Pons (tissue), 1 donor: Measurements from ENCODE around the gene LEMD2.

ENCODE experiments used
- DNase-seq: peaks from one replicate; pipeline ENCODE4 v3.0.0-alpha.2; 2016; ENCODE audit warnings: low spot score

The LEMD2 gene

DNA sequence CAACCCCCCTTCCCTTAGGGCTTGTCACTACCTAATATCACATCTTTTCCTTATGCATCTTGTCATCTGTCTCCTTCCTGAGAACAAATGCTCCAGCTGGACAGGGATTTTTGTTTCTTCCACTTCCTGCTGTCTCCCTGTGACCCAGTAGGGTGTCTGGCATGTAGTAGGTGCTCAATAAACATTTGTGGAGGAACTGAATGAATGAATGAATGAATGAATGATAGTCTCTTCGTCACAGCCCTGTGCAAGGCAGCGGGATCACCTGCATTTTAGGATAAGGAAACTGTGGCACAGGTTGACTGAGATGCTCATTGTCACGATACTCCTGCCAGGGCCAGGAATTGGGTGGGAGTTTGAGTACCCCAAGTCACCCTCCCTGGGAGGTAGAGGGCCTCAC, 14.2 kb downstream of the LEMD2 start:
- DNase-seq: no peak

- DNase-seq: no peak
Measured at GRCh38 chr6:33772902-33773472, 15.9 kb downstream of the LEMD2 start.

DNA sequence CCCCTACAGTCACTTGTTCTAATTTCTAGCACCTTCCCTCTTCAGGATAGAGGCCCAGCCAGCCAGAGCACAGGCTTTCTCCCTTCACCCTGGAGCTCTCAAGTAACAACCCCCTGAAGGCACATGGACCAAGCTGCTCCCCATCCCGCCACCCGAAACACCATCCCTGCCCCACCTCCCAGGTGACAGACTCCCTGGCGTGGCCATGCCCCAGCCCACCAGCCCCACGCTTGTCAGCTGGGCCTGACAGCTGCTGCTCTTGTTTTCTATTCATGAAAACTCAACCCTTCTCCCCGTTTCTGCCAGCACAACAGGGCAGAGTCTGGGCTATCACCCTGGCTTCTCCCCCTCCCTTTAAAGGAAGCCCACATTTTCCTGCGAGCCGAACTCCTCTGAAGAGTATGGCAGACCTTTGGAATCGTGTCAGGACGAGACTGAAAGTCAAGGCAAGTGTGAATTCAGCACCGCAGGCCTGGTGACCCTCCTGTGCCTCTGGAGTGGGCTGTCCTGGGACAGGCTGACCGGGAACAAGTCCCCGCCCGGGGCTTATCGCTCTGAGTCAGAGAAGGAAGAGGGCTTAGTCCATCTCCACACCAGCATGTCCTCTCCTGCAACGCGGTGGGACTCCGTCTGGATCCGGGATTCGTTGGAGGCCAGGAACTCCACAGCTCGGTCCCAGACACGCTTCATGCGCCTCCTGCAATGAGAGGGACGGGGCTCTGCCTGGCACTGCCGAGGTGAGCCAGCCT, 16.7 kb downstream of the LEMD2 start:
- DNase-seq: no peak

GRCh38 chr6:33771146-33772081, 17.5 kb downstream of the LEMD2 start:
- DNase-seq: peak; percentile 48

DNA sequence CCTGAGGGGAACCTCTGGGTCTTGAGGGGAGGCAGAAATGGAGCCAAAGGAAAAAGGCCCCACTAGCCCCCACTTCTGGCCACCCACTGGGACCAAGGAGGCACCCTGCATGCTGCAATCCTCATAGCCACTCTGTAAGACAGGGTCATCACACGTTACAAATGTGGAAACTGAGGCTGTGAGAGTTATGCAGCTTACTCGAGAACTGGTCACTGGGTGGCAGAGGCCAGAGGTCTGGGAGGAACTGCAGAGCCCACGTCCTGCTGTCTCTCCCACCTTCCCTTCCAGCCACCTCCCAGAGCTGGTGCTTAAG, 18.1 kb downstream of the LEMD2 start:
- no peak for DNase-seq

DNA sequence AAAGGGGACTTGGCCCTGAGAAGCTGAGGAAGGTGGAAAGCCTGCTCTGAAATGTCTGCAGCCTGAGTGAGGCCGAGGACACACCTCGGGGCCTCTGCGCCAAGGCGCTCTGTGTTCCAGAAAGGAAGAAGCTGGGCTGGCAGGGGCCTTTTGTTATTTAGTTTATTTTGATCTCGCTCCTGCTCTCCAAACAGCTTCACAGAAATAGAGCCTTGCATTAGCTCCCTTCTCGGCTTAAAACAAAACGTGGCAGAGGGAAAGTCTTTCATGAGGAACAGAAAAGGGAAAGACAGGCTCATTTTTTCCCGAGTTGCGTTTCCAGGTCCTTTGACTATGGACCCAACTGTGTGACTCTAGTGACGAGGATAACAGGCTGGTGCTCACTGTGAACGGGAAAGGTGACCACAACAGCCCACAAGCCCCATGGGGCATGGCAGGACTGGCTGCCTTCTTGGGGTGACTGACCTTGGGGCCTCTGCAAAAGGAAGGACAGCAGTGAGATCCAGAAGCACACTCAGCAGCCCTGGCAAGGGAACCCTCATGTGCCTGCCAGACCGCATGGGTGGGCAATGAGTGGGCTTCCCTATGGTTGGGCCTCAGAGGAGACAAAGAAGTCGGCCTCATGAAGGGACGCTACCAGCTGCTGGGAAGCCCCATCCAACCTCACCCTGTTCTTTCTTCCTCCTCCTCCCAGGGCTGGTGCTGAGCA, 18.7 kb downstream of the LEMD2 start:
- DNase-seq: no peak

GRCh38 chr6:33769248-33769821, 19.6 kb downstream of the LEMD2 start:
- DNase-seq: no peak

GRCh38 chr6:33768644-33769120, 20.2 kb downstream of the LEMD2 start:
- peak; percentile 64 for DNase-seq

- no peak for DNase-seq
Measured at GRCh38 chr6:33766921-33767907, 21.7 kb downstream of the LEMD2 start.

DNA sequence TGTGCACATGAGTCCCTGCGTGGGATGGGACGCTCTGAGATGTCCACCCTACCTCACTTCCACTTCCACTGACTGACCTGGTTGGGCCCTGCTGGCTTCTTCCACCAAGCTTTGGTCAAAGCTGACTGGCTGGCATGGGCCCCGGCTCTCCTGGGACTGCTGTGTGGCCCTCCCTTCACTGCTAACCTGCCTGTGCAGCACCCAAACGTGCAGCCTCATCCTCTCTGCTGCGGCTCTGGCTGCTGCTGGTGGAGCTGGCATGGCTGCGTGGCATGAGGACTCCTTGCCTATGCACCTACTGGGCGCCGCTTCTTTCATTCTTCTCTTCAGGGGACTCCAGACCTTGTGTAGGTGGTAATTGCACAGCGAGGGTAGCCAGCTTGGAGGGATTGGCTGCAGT, 23.6 kb downstream of the LEMD2 start:
- no peak for DNase-seq

DNA sequence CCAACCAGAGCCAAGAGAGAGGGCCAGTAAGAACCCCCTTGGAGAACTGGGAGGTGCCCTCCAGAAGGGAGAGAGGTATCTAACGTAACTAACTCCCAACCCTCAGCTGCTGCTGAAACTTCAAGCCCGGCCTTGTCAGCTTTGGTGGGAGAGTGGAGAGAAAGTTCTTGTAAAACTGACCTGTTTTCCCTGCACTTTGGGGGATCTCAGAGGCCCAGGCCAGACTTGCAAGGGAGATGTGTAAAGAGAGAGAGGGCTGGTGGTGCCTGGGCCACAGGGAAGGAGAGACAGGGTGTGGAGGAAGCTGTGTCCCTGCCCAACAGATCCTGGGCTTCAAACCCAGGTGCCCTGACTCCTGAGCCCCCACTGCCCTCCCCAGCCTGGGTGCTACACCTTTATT, 24.9 kb downstream of the LEMD2 start:
- no peak for DNase-seq

DNA sequence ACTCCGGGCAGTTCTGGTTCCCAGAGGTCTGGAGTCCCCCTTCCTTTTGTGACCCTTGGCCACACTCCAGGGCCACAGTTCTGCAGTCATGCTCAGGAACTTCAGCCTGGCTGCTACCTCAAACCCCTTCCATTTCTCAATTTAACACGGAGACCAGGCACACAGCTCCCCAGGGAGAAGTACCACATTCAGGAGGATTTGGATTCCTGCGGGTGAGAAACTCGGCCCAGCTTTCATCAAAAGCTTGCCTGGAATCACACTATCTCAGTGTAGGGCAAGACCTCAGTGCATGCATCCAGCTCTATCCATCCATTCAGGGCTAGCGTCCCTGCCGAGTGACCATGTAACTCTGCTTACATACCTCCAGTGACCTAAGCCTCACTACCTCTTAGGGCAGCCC, 25.4 kb downstream of the LEMD2 start:
- no peak for DNase-seq

- no peak for DNase-seq
Measured at GRCh38 chr6:33762713-33763112, 26.2 kb downstream of the LEMD2 start.

GRCh38 chr6:33761922-33762629, 26.9 kb downstream of the LEMD2 start:
- peak; percentile 69 for DNase-seq

GRCh38 chr6:33761581-33761921, 27.4 kb downstream of the LEMD2 start:
- no peak for DNase-seq

- no peak for DNase-seq
Measured at GRCh38 chr6:33759887-33760629, 28.9 kb downstream of the LEMD2 start.

- DNase-seq: no peak
Measured at GRCh38 chr6:33758815-33759216, 30.1 kb downstream of the LEMD2 start.

GRCh38 chr6:33757906-33758305, 31.0 kb downstream of the LEMD2 start:
- DNase-seq: no peak

- DNase-seq: no peak
Measured at GRCh38 chr6:33757113-33757512, 31.8 kb downstream of the LEMD2 start.
